ENCODE measurements around the gene SPOCD1. TPM values are rescaled to one million over a fixed set of nuclear protein-coding genes. Genes with fewer than 3 reads are reported as not detected.

SPOCD1 gene
- total and polyA plus RNA-seq, 4 experiments from 2014 or later = 0.61 to 0.94 TPM; not detected in 2

DNA sequence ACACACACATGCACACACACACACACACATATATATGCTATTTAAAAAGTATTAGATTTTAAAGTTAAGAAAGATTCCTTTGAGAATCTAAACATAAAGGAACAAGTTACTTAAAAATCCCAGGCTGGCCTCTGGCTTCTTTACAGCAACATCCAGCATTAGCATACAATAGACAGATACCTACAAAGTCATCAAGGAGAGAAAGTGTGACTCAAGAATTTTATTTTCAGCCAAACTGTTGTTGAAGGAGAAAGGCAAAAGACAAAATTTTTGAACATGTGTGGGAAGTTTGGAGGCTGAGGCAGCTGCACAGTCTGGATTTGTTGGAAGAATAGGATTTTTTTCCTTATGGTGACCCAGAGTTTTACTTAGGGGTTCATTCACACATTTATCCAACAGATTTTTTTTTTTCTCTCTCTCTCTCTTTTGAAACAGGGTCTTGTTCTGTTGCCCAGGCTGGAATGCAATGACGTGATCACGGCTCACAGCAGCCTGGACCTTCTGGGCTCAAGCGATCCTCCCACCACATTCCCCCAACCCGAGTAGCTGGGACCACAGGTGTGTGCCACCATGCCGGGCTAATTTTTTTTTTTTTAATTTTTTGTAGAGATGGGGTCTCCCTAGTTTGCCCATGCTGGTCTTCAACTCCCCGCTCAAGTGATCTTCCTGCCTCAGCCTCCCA is 24.0 kb upstream of the SPOCD1 start:
- Mint-ChIP-seq H3K9me3 (no peaks in the 10 kb centered on the region), H3K27ac (no peak overlapping the region), H3K27me3 (peaks cover 0 to 1% of the 10 kb centered on the region in 2 donors), H3K4me1 (peaks cover 3 to 15% (median 9%) of the 10 kb centered on the region in 4 donors), H3K4me3 (no peak overlapping the region), H3K36me3 (no peaks in the 10 kb centered on the region)
- no peaks in the 10 kb centered on the region for H3K36me3 ChIP-seq (ENCODE audit: insufficient read depth, low read length)
- POLR2A ChIA-PET (ENCODE audit: partially characterized antibody) = no interaction called here
- intact Hi-C loops (cut with micrococcal nuclease) = no loop called here
- CTCF ChIA-PET (ENCODE audit: partially characterized antibody) = interaction anchor here (1.3 kb wide), 1 partner anchor 25 kb away, joined by 5 read pairs; the partner anchor contains the start of gene SPOCD1
- no peaks in the 10 kb centered on the region for H3K9me3 ChIP-seq (ENCODE audit: control insufficient read depth in 1 of 2, low read length in 2 of 2)
- no peaks in the 10 kb centered on the region for H3K4me1 ChIP-seq (ENCODE audit: insufficient read depth, low read length)
- H3K27ac ChIP-seq (ENCODE audit: low read depth, low read length) = no peak overlapping the region
- DNase-seq = no peak
- H3K4me3 ChIP-seq (ENCODE audit: low read length in 2 of 2) = no peak overlapping the region
- H3K27me3 ChIP-seq (ENCODE audit: insufficient read depth, low read length) = no peaks in the 10 kb centered on the region

DNA sequence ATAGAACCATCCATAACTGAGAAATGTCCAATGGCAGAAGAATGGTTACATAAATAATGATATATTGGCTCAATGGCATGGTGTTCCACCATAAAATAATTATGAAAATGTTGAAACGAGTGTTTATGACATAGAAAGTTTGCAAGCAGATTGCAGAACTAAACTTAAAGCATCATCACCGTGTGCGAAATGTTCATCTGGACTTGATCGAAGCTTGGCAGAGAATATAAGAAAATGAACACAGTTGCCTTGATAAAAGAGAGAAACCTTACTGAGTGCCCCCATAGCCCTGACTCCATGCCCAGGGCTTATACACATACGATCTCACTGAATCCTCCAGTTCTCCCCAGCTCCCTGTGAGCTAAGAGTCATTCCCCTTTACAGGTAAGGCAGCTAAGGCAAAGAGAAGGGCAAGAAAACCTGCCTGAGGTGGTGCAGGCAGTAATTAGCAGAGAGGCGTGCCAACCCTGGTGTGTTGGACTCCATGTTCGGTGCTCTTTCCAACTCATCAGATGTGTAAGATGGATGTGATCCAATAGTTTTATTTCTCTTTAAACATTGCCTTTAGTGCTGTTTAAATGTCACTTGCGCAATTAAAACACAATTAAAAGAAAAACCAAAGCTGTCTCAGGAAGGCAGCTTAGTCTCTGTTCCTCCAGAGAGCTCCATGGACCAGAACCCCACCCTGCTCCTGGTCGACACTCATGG is 21.8 kb upstream of the SPOCD1 start:
- Histone ChIP-seq H3K27ac (ENCODE audit: low read depth, low read length) (no peak overlapping the region), H3K36me3 (ENCODE audit: insufficient read depth, low read length) (no peaks in the 10 kb centered on the region), H3K9me3 (ENCODE audit: control insufficient read depth in 1 of 2, low read length in 2 of 2) (no peaks in the 10 kb centered on the region), H3K4me3 (ENCODE audit: low read length in 2 of 2) (no peak overlapping the region), H3K4me1 (ENCODE audit: insufficient read depth, low read length) (no peaks in the 10 kb centered on the region), H3K27me3 (ENCODE audit: insufficient read depth, low read length) (no peaks in the 10 kb centered on the region)
- no peak for DNase-seq
- H3K27ac Mint-ChIP-seq = no peak overlapping the region
- H3K27me3 Mint-ChIP-seq = peaks cover 0 to 1% of the 10 kb centered on the region in 2 donors
- ChIA-PET CTCF (ENCODE audit: partially characterized antibody) (interaction anchor here (0.9 to 1.4 kb wide), 2 partner anchors 11 to 126 kb away, joined by 4 to 5 read pairs; no protein-coding TSS in a partner anchor), POLR2A (ENCODE audit: partially characterized antibody) (interaction anchor here (2.4 kb wide), 1 partner anchor 10 kb away, joined by 10 read pairs; no protein-coding TSS in a partner anchor)
- intact Hi-C loops (cut with micrococcal nuclease) = no loop called here
- no peaks in the 10 kb centered on the region for H3K9me3 Mint-ChIP-seq
- H3K4me3 Mint-ChIP-seq = no peak overlapping the region
- no peaks in the 10 kb centered on the region for H3K36me3 Mint-ChIP-seq
- H3K4me1 Mint-ChIP-seq = peaks cover 4 to 13% (median 7%) of the 10 kb centered on the region in 4 donors

DNA sequence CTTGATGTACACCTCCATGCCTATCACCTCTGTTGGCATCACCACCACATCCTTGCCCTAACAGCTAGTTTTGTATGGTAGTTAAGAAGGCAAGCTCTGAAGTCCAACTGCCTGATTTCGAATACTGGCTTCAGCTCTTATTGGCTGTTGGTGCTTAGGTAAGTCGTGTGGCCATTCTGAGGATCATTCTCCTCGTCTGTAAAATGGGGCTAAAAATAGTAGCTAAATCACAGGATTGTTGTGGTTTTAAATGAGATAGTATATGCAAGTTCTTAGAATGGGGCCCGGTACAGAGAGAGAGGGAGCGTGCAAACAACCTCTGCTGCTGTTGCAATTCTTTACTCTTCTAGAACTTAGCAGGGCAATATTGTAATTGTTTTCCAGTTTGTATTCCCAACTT is 20.8 kb upstream of the SPOCD1 start:
- Mint-ChIP-seq H3K36me3 (no peaks in the 10 kb centered on the region), H3K27me3 (peaks cover 0 to 1% of the 10 kb centered on the region in 2 donors), H3K4me1 (peaks cover 5 to 13% (median 9%) of the 10 kb centered on the region in 4 donors), H3K27ac (peak overlapping the region in 2 of 7 donors; percentile 14 to 29), H3K4me3 (no peak overlapping the region), H3K9me3 (no peaks in the 10 kb centered on the region)
- H3K36me3 ChIP-seq (ENCODE audit: insufficient read depth, low read length) = no peaks in the 10 kb centered on the region
- no peaks in the 10 kb centered on the region for H3K9me3 ChIP-seq (ENCODE audit: control insufficient read depth in 1 of 2, low read length in 2 of 2)
- no peaks in the 10 kb centered on the region for H3K4me1 ChIP-seq (ENCODE audit: insufficient read depth, low read length)
- ChIA-PET POLR2A (ENCODE audit: partially characterized antibody) (interaction anchor here (0.6 to 2.4 kb wide), 2 partner anchors 9 to 69 kb away, joined by 3 to 10 read pairs; no protein-coding TSS in a partner anchor), CTCF (ENCODE audit: partially characterized antibody) (interaction anchor here (1.4 to 5.5 kb wide), 3 partner anchors 9 to 128 kb away, joined by 5 to 35 read pairs (median 6); no protein-coding TSS in a partner anchor)
- H3K4me3 ChIP-seq (ENCODE audit: low read length in 2 of 2) = no peak overlapping the region
- intact Hi-C loops (cut with micrococcal nuclease) = no loop called here
- no peaks in the 10 kb centered on the region for H3K27me3 ChIP-seq (ENCODE audit: insufficient read depth, low read length)
- DNase-seq = no peak
- no peak overlapping the region for H3K27ac ChIP-seq (ENCODE audit: low read depth, low read length)

DNA sequence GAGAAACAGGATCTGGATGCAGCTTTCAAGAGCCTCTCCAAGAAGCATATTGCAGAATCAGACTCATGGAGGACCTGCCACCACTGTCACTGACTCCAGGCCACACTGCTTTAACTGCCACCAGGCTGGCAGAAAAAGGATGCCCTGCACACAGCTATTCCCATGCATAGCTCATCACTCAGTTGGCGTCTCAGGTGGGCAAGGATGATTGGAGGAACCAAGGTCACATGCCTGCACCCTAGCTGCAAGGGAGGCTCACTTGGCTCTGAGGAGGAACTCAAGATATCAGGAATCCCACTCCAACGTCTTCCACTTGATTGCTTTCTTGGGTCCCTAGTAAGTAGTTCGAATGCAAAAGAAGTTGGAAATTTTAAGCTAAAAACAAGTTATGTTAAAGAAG is 19.6 kb upstream of the SPOCD1 start:
- intact Hi-C loops (cut with micrococcal nuclease) = no loop called here
- no peaks in the 10 kb centered on the region for H3K9me3 Mint-ChIP-seq
- no peak overlapping the region for H3K4me3 Mint-ChIP-seq
- H3K27ac Mint-ChIP-seq = no peak overlapping the region
- no peak overlapping the region for H3K27ac ChIP-seq (ENCODE audit: low read depth, low read length)
- H3K4me1 ChIP-seq (ENCODE audit: insufficient read depth, low read length) = no peaks in the 10 kb centered on the region
- H3K36me3 ChIP-seq (ENCODE audit: insufficient read depth, low read length) = no peaks in the 10 kb centered on the region
- H3K4me1 Mint-ChIP-seq = peaks cover 7 to 15% (median 11%) of the 10 kb centered on the region in 4 donors
- POLR2A ChIA-PET (ENCODE audit: partially characterized antibody) = interaction anchor here (1.2 to 2.4 kb wide), 2 partner anchors 8 to 13 kb away, joined by 9 to 10 read pairs; no protein-coding TSS in a partner anchor
- H3K27me3 ChIP-seq (ENCODE audit: insufficient read depth, low read length) = no peaks in the 10 kb centered on the region
- H3K4me3 ChIP-seq (ENCODE audit: low read length in 2 of 2) = no peak overlapping the region
- no peaks in the 10 kb centered on the region for H3K9me3 ChIP-seq (ENCODE audit: control insufficient read depth in 1 of 2, low read length in 2 of 2)
- DNase-seq = no peak
- H3K27me3 Mint-ChIP-seq = peaks cover 0 to 1% of the 10 kb centered on the region in 2 donors
- H3K36me3 Mint-ChIP-seq = no peaks in the 10 kb centered on the region
- CTCF ChIA-PET (ENCODE audit: partially characterized antibody) = interaction anchor here (0.6 to 5.5 kb wide), 8 partner anchors 8 to 129 kb away, joined by 3 to 35 read pairs (median 6); no protein-coding TSS in a partner anchor

DNA sequence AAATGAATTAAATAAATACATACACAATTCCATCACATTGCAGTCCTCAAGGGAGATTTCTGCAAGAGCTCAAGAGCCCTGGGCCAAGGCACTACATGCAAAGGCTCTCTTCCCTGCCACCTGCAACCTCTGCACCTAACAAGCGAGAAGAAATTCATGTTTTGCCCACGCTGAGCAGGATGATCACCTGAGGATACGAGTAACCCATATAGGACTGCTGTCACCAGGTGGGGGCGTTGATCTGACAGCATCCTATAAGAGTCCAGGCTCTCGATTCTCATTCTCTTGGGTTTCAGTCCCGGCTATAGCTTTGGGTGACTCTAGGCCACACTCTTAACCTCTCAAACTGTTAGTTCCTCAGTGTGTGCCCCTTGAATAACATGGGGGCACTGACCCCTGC is 18.7 kb upstream of the SPOCD1 start:
- H3K27ac ChIP-seq (ENCODE audit: low read depth, low read length) = no peak overlapping the region

DNA sequence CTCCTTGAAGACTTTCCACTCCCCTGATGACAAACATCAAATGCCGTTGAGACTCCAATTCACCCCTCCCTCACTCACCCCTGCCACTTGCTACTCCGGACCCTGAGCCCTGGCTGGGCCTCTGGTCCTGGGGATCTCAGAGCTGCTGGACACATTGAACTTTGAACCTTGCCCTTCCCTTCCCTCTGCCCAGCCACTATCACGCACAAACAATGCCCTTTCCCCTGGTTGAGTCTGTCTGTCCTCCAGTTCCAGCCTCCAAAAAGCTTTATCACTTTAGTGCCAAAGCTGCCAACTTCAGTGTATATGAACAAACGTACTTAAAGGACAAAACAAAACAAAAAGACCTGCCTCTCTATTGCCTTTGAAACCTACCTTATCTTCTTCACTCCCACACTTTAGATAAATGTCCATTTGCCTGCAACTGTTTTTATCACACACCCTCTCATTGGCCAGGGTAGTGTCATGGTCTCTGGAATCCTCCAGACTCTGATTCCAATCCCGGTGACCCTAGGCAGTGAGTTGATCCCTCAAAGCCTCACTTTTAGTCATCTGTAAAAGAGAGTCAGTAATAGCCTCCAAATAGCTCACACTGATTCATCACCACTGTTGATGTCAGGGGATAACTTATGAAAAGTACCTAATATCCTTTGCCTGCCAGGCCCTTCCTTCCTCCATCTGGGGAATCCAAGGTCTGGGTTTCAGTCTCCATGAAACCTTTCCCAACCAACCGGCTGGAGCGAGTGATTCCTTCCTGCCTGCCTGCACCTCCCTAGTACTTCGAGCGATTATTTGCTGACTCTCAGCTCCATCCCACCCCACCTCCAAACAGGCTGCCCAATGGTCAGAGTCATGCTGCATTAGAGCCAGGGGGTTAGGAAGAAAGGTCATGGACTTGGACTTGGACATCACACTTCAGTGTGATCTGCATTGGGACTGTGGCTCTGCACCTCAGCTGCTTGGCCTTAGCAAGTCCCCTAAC is 15.9 kb upstream of the SPOCD1 start:
- H3K27ac Mint-ChIP-seq = peak overlapping the region in 2 of 7 donors; percentile 13 to 27
- H3K4me3 Mint-ChIP-seq = no peak overlapping the region
- intact Hi-C loops (cut with micrococcal nuclease) = no loop called here
- DNase-seq = no peak
- Histone ChIP-seq H3K4me3 (ENCODE audit: low read length in 2 of 2) (no peak overlapping the region), H3K4me1 (ENCODE audit: insufficient read depth, low read length) (peaks cover 27% of the 10 kb centered on the region), H3K36me3 (ENCODE audit: insufficient read depth, low read length) (no peaks in the 10 kb centered on the region), H3K9me3 (ENCODE audit: control insufficient read depth in 1 of 2, low read length in 2 of 2) (no peaks in the 10 kb centered on the region), H3K27me3 (ENCODE audit: insufficient read depth, low read length) (no peaks in the 10 kb centered on the region), H3K27ac (ENCODE audit: low read depth, low read length) (no peak overlapping the region)
- H3K27me3 Mint-ChIP-seq = no peaks in the 10 kb centered on the region
- no peaks in the 10 kb centered on the region for H3K9me3 Mint-ChIP-seq
- CTCF ChIA-PET (ENCODE audit: partially characterized antibody) = interaction anchor here (0.6 to 5.5 kb wide), 4 partner anchors 12 to 1466 kb away, joined by 3 to 35 read pairs (median 4); no protein-coding TSS in a partner anchor
- no peaks in the 10 kb centered on the region for H3K36me3 Mint-ChIP-seq
- H3K4me1 Mint-ChIP-seq = peaks cover 24 to 36% (median 27%) of the 10 kb centered on the region in 4 donors
- POLR2A ChIA-PET (ENCODE audit: partially characterized antibody) = interaction anchor here (1.0 kb wide), 2 partner anchors 16 to 40 kb away, joined by 3 read pairs; partner anchors contain the start of gene SPOCD1

More for the DNA sequence above, 18.7 kb upstream of the SPOCD1 start:
- DNase-seq = no peak
- ChIA-PET POLR2A (ENCODE audit: partially characterized antibody) (interaction anchor here (1.2 kb wide), 1 partner anchor 14 kb away, joined by 9 read pairs; no protein-coding TSS in a partner anchor), CTCF (ENCODE audit: partially characterized antibody) (interaction anchor here (1.2 to 5.5 kb wide), 6 partner anchors 12 to 130 kb away, joined by 3 to 35 read pairs (median 6); no protein-coding TSS in a partner anchor)
- Histone ChIP-seq H3K27me3 (ENCODE audit: insufficient read depth, low read length) (no peaks in the 10 kb centered on the region), H3K36me3 (ENCODE audit: insufficient read depth, low read length) (no peaks in the 10 kb centered on the region), H3K9me3 (ENCODE audit: control insufficient read depth in 1 of 2, low read length in 2 of 2) (no peaks in the 10 kb centered on the region), H3K4me3 (ENCODE audit: low read length in 2 of 2) (no peak overlapping the region), H3K4me1 (ENCODE audit: insufficient read depth, low read length) (no peaks in the 10 kb centered on the region)
- Mint-ChIP-seq H3K4me3 (no peak overlapping the region), H3K27ac (no peak overlapping the region), H3K36me3 (no peaks in the 10 kb centered on the region), H3K9me3 (no peaks in the 10 kb centered on the region), H3K27me3 (peaks cover 0 to 1% of the 10 kb centered on the region in 2 donors), H3K4me1 (peaks cover 8 to 15% (median 11%) of the 10 kb centered on the region in 4 donors)
- intact Hi-C loops (cut with micrococcal nuclease) = no loop called here

All from CD4-positive, alpha-beta memory T cell (primary cell).